KMS-11 (cell line): ENCODE measurements around the gene CAMK2G.

Source experiments
- H2AFZ ChIP-seq: fragments of 200-600 bp; sonication (generic); 2 replicates; pipeline ENCODE4 v1.6.1; 2016; ENCODE audit warnings: antibody characterized with exemption, mixed run types, low read depth
- H3K27ac ChIP-seq: fragments of 200-600 bp; sonication (generic); 2 replicates; pipeline ENCODE4 v1.6.1; 2016; ENCODE audit warnings: mild to moderate bottlenecking, mixed run types
- H3K27me3 ChIP-seq: fragments of 200-600 bp; sonication (generic); 2 replicates; pipeline ENCODE4 v1.6.1; 2017; ENCODE audit warnings: mild to moderate bottlenecking, low read depth, mixed run types, moderate library complexity; ENCODE audit not compliant: insufficient read depth
- H3K36me3 ChIP-seq: fragments of 200-600 bp; sonication (generic); 2 replicates; pipeline ENCODE4 v1.6.1; 2017; ENCODE audit warnings: mild to moderate bottlenecking, mixed run types; ENCODE audit not compliant: insufficient read depth
- H3K4me1 ChIP-seq: fragments of 200-600 bp; sonication (generic); 2 replicates; pipeline ENCODE4 v1.6.1; 2016; ENCODE audit warnings: mild to moderate bottlenecking, low read depth, mixed run types; ENCODE audit not compliant: poor library complexity, severe bottlenecking
- H3K4me2 ChIP-seq: fragments of 200-600 bp; sonication (generic); 2 replicates; pipeline ENCODE4 v1.7.0; 2016; ENCODE audit warnings: mild to moderate bottlenecking, mixed run types
- H3K4me3 ChIP-seq: fragments of 200-600 bp; sonication (generic); IDR thresholded peaks from 2 replicates; pipeline ENCODE4 v1.6.1; 2017; ENCODE audit warnings: low read depth, low read length, mixed read lengths; ENCODE audit not compliant: insufficient read depth
- H3K79me2 ChIP-seq: fragments of 200-600 bp; sonication (generic); 2 replicates; pipeline ENCODE4 v1.6.1; 2016; ENCODE audit warnings: low read depth, mixed run types; ENCODE audit not compliant: insufficient read depth
- H3K9ac ChIP-seq: fragments of 200-600 bp; sonication (generic); 2 replicates; pipeline ENCODE4 v1.6.1; 2016; ENCODE audit warnings: mild to moderate bottlenecking, mixed run types
- H4K20me1 ChIP-seq: fragments of 200-600 bp; sonication (generic); 2 replicates; pipeline ENCODE4 v1.6.1; 2016; ENCODE audit warnings: mild to moderate bottlenecking, mixed run types; ENCODE audit not compliant: insufficient read depth
- CTCF ChIP-seq: fragments of 200-600 bp; sonication (generic); conservative IDR thresholded peaks from 2 replicates; pipeline ENCODE4 v1.6.1; 2017; ENCODE audit warnings: low read depth, mild to moderate bottlenecking, antibody characterized with exemption, low read length, moderate library complexity, mixed read lengths

CAMK2G gene

DNA sequence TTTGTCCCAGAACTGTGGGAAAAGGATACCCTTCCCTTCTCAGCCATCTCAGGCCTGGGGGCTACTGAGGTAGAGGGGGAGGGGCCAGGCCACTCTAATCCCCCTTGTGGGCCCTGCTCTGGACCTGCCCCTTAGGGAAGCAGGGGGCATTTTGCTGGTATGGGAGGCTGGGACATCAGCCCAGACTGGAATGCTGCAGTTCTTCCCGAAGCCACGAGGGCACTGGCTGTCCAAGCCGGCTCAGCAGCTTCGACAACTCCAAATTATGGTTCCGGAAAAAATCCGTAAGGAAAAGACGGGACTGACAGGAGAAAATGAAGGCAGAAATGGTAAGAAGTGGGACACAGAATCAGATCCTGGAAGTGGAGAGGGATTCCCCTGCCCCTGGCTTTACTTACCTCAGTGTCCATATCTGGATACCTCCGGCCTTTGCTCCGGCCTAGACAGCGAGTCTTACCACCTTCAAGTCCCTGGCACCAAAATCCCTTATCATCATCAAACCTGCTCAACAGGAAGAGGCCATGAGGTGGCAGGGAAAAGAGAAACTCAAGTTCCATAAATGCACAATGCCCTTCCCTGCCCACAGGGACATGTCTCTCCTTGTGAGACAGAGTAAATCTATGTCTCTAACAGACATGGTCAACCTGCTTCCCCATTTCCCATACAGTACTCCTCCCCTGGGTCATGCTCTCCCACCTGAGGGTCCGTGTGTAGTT, 71.9 kb downstream of the CAMK2G start:
- Histone ChIP-seq H3K27ac (no peak overlapping the region), H3K4me3 (no peak overlapping the region), H3K9ac (no peak overlapping the region), H4K20me1 (no peaks in the 10 kb centered on the region), H3K27me3 (no peaks in the 10 kb centered on the region), H3K79me2 (no peaks in the 10 kb centered on the region), H2AFZ (no peak overlapping the region), H3K4me1 (peaks cover 34% of the 10 kb centered on the region), H3K4me2 (no peak overlapping the region), H3K36me3 (no peaks in the 10 kb centered on the region)
- TF ChIP-seq CTCF = no peak

- Histone ChIP-seq H3K27ac (no peak overlapping the region), H4K20me1 (no peaks in the 10 kb centered on the region), H3K4me1 (peaks cover 34% of the 10 kb centered on the region), H2AFZ (no peak overlapping the region), H3K27me3 (no peaks in the 10 kb centered on the region), H3K4me3 (no peak overlapping the region), H3K79me2 (no peaks in the 10 kb centered on the region), H3K9ac (no peak overlapping the region), H3K4me2 (no peak overlapping the region), H3K36me3 (no peaks in the 10 kb centered on the region)
- TF ChIP-seq CTCF = no peak
These were observed 73.1 kb downstream of the CAMK2G start for GRCh38 chr10:73801253-73801590.

GRCh38 chr10:73800560-73801252, 73.6 kb downstream of the CAMK2G start:
- no peaks in the 10 kb centered on the region for H3K36me3 ChIP-seq
- H3K9ac ChIP-seq = no peak overlapping the region
- no peaks in the 10 kb centered on the region for H4K20me1 ChIP-seq
- no peak overlapping the region for H2AFZ ChIP-seq
- H3K27ac ChIP-seq = no peak overlapping the region
- H3K4me1 ChIP-seq = peaks cover 31% of the 10 kb centered on the region
- H3K79me2 ChIP-seq = no peaks in the 10 kb centered on the region
- TF ChIP-seq CTCF = no peak
- no peak overlapping the region for H3K4me2 ChIP-seq
- H3K4me3 ChIP-seq = no peak overlapping the region
- H3K27me3 ChIP-seq = no peaks in the 10 kb centered on the region

- H3K36me3 ChIP-seq = no peaks in the 10 kb centered on the region
- H3K79me2 ChIP-seq = no peaks in the 10 kb centered on the region
- H3K4me3 ChIP-seq = no peak overlapping the region
- no peak overlapping the region for H3K27ac ChIP-seq
- H4K20me1 ChIP-seq = no peaks in the 10 kb centered on the region
- TF ChIP-seq CTCF = no peak
- H3K4me2 ChIP-seq = no peak overlapping the region
- no peaks in the 10 kb centered on the region for H3K27me3 ChIP-seq
- H3K4me1 ChIP-seq = peaks cover 24% of the 10 kb centered on the region
- H2AFZ ChIP-seq = no peak overlapping the region
- H3K9ac ChIP-seq = no peak overlapping the region
These were observed 74.3 kb downstream of the CAMK2G start for GRCh38 chr10:73799899-73800559.
